GM12873 (cell line): ENCODE results near the gene POR.
A peak's percentile ranks its signal among the peaks of the same experiment; 100 is the strongest.

Experiments
- TF ChIP-seq, protein P1 (sequence below): IDR thresholded peaks from 2 replicates; pipeline ENCODE4 v1.5.1; 2012; ENCODE audit warnings: low read depth, mild to moderate bottlenecking, moderate library complexity, low read length, control low read depth; ENCODE audit not compliant: insufficient read depth; ENCODE audit errors: missing control alignments

Gene POR

DNA sequence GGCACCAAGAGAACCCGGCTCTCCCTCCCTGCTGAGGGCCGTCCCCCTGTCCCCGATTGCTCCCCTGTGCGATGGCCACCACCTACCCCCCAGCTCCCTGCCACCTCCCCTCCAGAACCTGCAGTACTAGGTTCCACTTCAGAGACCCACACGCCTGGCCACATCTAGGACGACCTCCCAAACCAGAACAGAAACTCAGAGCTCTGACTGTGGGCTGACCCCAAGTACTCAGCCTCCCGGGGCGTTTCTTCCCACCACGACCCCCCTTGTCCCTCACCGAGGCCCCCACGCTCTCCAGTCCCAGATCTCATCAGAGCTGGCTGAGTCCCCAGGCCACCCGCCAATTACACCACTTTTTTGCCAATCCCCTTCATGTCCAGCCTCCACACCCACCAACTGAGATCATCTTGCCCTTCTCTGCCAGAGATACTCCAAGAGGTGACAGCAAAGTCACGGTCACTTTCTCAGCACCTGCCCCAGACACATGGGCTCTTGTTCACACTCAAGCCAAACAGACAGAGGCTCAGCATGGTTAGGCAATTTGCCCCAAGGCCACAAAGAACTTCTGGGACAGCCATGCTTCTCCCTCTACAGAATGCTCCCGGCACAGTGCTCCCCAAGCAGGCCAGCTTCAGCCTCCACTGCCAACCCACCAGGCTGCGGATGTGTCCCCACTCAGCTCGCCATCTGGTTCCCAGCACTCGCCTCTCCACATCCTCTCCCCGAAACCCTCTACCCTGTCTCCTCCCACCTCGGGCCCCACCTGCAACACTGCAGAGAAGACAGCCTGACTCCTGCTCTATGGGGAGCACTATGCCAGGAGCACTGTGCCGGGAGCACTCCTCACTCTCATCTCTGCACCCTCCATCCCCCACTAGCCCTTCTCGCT, 74.8 kb downstream of the POR start:
- TF ChIP-seq, protein P1, sequence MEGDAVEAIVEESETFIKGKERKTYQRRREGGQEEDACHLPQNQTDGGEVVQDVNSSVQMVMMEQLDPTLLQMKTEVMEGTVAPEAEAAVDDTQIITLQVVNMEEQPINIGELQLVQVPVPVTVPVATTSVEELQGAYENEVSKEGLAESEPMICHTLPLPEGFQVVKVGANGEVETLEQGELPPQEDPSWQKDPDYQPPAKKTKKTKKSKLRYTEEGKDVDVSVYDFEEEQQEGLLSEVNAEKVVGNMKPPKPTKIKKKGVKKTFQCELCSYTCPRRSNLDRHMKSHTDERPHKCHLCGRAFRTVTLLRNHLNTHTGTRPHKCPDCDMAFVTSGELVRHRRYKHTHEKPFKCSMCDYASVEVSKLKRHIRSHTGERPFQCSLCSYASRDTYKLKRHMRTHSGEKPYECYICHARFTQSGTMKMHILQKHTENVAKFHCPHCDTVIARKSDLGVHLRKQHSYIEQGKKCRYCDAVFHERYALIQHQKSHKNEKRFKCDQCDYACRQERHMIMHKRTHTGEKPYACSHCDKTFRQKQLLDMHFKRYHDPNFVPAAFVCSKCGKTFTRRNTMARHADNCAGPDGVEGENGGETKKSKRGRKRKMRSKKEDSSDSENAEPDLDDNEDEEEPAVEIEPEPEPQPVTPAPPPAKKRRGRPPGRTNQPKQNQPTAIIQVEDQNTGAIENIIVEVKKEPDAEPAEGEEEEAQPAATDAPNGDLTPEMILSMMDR = no peak

GRCh38 chr7:75991531-75992082, 76.7 kb downstream of the POR start:
- TF ChIP-seq, protein P1 = no peak

GRCh38 chr7:75992083-75992755, 77.3 kb downstream of the POR start:
- TF ChIP-seq, protein P1 = no peak

GRCh38 chr7:75993689-75994387, 78.9 kb downstream of the POR start:
- TF ChIP-seq, protein P1 = no peak

GRCh38 chr7:75994388-75995051, 79.6 kb downstream of the POR start, which contains the start of gene TMEM120A:
TMEM120A (minus strand) TSS chr7:75994595; CDS start chr7:75994570, 25 bp downstream.
- TF ChIP-seq, protein P1 = peak; percentile 17

DNA sequence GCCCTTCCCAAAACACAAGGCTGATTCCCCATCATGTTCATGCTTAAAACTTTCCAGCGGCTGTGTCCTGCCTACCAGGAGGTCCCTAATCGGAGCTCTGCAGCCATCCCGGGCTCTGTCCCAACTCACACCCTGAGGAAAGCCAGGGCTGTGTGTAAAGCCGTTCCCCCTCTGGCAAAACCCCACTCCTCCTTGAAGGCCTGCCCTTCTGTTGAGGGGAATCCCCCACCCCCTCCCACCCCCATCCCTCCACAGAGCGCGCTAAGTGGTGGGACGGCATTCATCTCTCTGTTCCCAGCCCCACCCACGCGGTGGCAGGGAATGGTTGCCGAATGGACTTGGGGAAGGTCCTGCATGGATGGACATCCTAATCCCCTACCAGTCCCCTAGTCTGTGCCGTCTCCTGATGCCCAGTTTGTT, 80.1 kb downstream of the POR start:
- TF ChIP-seq, protein P1 = no peak

DNA sequence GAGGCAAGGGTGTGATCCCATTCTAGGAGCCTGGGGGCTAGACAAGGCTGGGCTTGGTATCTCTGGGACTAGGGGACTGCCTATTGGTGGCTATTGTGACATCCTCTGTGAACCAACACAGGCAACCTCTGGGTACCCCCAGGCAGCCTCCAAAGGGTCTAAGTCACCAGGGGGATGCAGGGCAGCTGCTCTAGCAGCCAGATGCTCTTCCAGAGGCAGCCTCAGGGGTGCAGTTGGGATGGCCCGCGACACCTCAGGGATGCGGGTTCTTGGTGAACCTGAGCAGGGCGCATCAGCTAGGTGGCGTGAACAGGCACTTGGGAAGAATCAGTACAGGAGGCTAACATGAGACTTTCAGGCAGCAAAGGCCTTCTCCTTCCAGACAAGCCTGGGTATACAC, 81.0 kb downstream of the POR start:
- TF ChIP-seq, protein P1 = no peak
